ELF-1 (cell line): ENCODE measurements around the gene IL1R2.
A peak's percentile ranks its signal among the peaks of the same experiment; 100 is the strongest.

Experiments used
- DNase-seq: peaks from one replicate; pipeline ENCODE4 v3.0.0-alpha.2; 2016; ENCODE audit warnings: low read depth, low spot score

IL1R2 gene

DNA sequence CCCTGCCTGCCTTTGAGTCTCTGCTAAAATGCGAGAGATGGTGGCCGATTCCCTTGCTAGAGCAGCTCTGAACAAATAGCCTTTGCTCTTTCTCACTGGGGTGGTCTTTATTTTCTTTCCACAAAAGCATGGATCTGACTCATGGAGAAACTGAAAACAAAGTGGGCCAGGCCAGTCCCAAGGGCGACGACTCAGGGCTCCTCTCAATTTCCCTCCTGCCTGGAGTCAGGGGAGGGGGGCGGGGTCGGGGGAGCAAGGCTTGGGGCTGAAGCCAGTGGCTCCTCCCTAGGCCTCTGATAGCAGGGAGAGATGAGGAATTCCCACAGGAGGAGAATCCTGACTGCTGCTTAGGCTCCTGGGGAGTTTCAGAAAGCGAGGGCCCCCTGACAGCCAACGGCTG lies 17.1 kb upstream of the IL1R2 start:
- DNase-seq = no peak

DNA sequence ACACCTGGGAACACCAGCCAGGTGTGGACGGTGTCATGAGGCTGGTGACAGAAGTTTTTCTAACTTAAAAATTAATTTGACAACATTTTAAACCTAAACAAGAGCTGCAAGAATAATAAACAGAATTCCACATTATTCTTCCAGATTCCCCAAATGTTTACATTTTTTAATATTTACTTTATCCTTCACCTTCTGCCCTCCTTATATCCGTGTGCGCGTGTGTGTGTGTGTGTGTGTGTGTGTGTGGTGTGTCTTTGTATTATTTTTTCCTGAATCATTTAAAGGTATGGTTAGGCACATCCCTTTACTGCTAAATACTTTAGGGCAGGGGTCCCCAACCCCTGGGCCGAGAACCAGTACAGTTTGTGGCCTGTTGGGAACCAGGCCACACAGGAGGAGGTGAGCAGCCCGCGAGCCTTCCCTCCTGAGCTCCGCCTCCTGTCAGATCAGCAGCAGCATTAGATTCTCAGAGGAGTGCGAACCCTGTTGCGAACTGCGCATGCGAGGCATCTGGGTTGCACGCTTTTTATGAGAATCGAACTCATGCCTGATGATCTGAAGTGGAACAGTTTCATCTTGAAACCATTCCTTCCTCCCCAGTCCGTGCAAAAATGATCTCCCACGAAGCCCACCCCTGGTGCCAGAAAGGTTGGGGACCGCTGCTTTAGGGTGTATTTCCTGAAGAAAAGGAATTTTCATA lies 16.4 kb upstream of the IL1R2 start:
- no peak for DNase-seq

DNA sequence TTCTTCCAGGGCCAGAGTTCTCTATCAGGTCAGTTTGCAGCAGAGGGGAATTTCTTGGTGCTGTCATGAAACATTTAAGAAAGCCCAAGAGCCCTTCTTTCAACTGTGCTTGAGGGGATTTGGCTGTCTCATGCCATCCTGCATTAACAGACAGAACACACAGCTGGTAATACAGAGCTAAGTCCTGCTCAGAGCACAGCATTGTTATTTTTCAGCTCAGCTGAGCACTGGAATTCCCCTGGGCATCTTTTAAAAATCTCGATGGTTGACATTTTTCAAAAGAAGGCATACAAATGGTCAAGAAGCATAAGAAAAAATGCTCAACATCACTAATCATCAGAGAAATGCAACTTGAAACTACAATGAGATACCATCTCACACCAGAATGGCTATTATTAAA lies 14.9 kb upstream of the IL1R2 start:
- no peak for DNase-seq

DNA sequence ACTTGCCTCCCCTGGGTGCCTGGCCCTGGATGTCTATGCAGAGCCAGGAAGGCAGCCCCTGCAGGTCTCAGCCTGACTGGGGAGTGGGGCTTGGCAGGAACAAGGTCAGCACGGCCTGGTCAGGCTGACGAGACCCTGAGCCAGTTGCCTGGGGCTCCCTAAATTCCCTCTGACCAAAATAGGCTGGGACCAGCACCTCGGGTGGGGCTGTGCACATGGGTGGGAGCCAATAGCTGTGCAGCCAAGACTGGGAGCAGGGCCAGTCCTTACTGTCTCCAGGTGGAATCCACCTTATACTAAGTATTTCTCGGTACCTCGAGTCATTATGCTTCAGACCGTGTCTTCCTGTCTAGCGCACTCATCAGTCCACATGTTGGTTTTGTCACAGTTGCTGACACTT lies 11.4 kb upstream of the IL1R2 start:
- DNase-seq = no peak

DNA sequence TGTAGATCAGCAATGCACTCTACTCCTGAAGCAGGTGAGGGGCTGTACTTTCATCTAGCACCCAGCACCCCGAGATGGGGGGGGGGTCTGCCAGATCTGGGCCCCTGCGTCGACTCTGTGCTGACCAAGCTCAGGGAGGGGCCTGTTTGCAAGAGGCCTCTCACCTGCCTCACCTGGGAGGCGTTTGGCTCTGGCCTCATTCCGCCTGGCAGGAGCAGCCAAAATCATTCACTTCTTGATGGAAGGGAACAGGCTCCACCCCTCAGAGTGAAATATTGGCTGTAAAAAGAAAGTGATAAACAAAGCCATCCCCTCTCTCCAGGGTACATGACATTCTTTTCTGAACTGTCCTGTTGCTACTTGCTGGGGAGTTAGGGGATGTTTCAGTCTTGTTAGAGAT lies 10.7 kb upstream of the IL1R2 start:
- DNase-seq = no peak

DNA sequence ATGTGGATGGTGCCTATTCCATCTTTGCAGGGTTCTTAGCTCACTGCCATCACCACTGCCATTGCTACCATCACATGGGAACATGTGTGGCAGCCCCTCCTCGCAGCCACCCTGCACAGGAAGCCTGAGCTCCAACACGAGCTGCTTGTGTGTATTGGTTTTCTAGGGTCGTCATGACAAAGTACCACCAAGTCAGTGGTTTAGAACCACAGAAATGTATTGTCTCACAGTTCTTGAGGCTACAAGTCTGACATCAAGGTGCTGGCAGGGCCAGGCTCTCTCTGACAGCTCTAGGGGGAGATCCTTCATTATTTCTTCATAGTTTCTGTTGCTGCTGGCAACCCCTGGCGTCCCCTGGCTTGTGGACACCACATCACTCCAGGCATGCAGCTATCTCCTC lies 10.3 kb upstream of the IL1R2 start:
- DNase-seq = no peak

DNA sequence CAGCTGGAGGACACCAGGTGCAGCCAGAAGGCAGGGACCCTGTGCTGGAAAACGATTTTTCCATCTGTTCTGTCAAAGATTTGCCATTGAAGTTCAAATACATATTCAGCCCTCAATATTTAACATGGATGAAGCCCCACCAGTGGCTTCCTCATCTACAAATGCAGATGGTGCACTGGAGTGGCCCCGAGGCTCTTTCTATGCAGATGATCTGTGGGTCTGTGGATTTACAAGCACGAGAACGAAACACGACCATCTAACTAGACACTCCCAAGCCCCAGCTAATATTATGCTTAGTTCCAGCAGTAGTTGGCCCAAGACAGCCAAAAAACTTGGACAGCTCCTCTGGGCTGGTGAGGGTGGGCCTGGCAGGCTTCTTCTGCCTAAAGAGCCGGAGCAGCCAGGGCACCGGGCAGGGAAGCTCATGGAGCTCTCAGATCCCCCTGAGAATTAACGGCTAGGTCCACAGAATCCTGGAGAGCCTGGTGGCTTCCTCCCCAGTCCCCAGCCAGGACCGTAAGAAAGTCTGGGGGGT lies 9.2 kb upstream of the IL1R2 start:
- DNase-seq = no peak

DNA sequence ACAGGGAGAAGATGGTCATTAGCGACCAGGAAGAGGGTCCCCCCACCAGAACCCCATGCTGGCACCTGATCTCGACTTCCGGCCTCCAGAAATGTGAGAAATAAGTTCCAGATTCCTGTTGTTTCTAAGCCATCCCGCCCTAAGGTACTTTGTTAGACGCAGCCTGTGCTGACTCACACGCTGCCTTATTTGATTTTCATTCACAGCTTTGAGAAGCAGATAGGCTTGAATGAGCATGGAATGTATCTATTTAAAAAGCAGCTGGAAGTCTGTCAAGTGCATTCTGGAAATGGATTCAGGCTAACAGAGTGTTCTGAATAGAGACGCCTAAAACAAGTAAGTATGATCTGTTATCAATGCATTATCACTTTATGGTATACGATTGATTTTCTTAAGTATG lies 8.3 kb upstream of the IL1R2 start:
- no peak for DNase-seq

DNA sequence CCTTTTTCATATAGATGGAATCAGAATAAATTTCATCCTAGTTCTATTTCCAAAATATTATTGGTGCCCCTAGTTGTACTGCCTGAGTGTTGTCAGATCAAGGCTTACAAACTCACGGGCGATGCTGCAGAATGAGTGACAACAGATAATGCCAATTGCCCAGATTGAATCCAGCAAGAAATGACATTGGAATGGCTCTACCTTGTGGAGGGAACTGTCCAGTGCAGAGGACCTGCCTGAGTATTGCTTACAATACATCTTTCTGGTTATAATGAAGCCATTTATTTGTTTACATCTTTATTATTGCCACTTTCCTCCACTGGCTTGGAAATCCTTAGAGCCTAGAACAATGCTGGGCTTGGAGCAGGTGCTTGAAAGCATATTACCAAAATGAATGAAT lies 7.8 kb upstream of the IL1R2 start:
- no peak for DNase-seq

DNA sequence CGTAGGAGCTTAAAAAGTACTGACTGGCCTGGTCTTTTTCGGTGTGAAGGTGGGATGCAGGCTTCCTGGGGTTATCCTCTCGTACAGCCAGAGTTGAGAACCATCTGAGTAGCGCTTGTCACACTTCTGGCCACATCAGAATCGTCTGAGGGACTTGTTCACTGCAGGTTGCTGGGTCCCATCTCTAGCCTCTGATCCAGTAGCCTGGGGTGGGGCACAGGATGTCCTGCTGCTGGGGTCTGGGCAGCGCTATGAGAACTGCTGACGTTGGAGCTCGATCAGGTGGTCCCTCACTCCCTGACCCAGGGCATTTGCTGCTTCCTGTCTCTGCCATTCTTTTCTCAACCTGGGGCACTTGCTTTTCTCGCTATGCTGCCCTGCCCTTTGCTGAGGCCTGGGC lies 7.1 kb upstream of the IL1R2 start:
- DNase-seq = no peak

DNA sequence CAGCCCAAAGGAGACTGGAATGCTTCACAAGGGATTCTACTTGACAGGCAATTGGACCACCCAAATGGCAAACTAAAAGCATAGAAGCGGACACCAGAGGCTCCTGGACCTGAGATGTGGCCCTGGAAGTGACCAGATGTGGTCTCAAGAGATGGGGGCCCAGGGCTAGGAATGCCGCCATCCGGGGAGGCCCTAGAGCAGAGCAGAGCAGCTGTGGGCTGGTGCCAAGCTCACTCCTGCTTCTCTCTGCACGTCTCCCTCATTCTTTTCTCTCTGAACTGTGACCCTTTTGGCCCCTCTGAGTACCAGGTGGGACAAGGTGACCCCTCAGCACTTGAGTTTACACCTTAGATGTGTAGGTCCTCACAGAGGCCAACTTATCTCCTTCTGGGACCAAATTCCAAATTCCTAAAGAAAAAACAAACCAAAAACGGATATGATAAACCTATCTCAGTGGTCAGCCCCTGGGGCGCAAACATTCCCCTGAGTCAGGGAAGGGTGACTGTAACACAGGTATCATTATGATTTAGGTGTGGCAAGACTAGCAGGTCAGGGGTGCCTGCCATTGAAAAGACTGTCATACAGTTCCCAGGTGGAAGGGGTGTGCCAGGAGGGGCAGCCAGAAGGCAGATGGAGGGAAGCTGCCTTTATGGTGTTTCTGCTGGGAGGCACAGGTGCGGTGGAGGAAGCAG lies 6.5 kb upstream of the IL1R2 start:
- DNase-seq = no peak

DNA sequence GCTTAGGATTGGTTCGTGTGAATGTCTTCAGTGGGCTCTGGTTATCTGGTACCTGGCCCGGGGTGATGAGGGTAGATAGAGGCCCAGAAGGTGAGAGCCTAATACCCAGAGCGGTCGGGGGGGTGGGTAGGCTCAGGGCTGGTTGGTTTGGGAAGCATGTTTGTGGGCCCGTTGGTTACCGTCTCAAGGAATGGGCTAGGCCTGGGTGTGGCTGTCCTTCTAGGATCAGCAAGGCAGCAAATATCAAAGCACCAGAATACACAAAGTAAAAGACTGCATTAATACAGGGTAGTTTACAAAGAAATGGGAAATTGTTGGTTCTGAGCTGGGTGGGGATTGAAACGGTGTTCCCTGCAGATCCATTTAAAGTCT lies 6.0 kb upstream of the IL1R2 start:
- no peak for DNase-seq

DNA sequence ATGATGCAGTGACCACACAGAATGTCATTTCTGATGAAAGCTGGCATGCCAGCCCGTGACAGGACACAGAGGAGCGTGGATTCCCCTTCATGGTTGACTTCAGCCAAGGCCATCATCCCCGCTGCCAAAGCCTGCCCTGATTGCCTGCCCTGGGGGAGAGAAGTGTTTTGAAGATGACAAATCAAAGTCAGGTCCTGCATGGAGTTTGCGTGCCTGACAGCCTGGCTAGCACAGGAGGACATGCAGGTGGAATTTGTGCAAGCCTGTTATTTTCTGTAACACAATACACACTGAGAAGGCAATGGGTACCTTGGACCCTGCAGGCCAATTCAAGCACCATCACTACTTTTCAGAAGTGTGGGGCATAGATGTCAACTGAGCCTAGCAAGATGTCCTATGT lies 5.4 kb upstream of the IL1R2 start:
- no peak for DNase-seq

DNA sequence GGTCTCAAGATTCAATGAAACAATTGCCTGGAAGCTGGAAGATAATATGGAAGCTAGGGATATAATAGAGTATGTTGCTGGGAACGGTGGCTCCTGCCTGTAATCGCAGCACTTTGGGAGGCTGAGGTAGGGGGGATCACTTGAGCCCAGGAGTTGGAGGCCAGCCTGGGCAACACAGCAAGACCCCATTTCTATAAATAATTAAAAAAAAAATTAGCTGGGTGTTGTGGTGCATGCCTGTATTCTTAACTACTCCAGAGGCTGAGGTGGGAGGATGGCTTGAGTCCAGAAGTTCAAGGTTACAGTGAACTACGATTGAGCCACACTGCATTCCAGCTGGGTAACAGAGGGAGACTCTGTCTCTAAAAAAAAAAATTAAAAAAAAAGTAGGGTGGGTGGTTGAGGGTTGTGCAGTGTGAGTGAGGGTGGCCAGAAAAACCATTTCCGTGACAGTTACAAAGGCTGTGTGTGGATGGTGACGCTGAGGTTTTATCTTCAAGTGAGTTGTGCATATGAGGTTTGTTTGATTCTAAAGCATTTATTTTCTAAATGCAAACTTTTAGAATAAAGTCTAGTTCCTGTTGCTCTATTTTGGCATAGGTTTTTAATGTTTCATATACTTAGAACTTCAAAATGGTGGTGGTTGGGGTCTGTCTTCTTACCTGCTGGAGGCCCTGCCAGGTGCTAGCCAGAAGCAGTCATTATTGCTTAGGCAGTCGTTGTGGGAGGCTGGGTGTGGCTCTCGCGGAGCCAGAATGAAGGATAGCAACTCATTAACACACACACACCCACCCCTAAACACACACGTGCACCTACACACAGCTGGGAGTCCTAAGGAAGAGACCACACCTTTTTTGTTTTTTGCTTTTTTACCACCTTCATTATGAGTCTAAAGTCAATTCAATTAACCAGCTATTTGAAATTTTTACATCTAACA lies 4.7 kb upstream of the IL1R2 start:
- no peak for DNase-seq

DNA sequence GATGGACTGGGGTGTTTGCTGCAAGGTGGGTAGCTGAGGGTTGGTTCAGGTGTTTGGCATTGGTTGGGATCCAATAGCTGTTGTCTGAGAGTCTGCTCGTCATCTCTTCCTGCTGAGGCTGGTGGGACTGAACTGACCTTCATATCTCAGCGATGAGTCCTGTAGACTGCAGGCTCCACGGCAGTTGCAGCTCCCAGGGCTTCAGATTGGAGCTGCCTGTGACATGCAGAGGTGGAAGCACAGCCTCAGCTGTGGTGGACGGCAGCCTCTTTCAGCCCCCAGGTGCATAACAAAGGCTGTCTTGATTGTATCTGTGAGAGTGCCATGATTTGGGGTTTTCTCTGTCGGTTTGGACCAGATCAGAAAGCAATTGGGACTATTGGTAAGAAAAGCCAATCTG lies 3.9 kb upstream of the IL1R2 start:
- DNase-seq = peak; percentile 39

DNA sequence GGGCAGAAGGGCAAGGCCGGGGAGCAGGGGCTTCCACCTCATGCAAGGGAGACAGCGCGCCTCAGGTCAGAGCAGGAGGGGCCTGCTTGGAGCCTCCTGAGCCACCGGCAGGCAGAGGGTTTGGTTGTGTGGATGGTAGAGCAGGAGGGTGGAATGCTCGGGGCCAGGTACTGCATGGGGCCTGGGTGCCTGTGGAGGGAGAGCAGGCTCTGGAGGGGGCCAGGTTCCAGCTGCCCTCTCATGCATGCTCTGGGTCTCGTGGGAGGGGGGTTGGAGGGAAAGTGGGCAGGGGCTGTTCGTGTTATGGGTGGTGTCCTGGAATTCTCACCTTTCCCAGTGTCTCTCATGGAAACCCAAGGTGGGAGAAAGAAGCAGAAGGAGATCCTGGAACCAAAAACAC lies 3.2 kb upstream of the IL1R2 start:
- no peak for DNase-seq

DNA sequence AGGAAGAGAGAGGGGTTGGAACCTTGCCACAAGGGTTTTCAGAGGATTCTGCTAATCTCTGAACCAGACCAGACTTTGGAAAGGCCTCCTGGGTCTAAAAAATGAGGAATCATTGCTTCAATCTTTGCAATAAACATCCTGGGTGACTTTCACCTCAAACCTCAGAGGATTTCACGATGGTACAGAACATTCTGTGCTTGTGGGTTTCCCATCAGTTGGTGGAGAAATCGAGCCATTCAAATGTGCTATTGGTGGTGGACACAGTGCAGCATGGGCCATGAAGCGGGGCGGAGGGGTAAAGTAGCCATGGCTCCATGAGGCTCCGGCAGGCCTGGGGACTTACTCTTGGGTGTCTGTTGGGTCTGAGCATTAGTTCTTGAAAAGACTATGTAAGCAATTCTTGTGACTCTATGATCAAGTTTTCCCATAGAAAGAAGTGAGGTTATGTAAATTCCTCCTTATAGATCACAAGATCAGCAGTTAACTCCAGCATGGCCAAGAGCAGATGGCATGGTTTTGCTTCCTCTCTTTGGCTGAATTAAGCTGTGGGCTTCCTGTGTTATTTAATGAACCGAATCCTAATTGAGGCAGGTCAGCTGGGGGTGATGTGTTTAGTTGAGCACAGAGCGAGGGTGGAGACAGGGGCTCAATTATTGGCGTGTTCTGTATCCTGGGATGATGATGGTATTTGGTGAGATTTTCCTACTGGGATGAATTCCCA lies 1.9 kb upstream of the IL1R2 start:
- no peak for DNase-seq

DNA sequence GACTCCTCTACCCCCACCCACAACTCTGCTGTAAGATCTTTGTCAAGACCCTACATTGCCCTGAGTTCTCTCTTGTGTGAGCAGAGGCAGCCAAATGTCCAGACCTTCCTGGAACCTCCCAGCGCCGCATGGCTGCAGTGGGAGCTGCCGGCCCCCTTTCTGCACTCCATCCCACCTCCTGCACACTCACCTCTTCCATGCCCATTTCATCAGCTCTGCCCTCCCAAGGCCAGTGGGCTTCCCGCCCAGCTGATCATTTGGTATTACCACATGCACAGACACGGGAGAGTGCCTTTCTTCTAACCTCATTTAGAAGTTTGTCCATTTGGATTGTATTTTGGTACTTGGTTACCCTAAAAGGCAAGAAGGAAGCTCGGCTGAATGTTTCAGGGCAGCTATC lies 2.0 kb downstream of the IL1R2 start:
- DNase-seq = no peak

DNA sequence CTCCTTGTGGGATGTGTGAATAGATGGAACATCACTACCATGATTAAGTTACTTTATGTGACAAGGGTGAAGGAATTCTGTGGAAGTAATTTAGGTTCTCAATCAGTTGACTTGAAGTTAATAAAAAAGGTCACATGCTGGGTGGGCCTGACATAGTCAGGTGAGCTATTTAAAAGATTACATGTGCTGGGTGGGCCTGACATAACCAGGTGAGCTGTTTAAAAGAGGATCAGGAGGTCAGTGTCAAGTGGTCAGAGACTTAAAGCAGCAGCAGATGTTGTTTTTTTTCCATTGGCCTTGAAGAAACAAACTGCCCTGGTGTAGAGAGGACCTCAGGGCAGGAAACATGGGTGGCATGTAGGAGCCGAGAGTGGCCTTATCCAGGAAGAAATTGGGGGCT lies 3.3 kb downstream of the IL1R2 start:
- no peak for DNase-seq

DNA sequence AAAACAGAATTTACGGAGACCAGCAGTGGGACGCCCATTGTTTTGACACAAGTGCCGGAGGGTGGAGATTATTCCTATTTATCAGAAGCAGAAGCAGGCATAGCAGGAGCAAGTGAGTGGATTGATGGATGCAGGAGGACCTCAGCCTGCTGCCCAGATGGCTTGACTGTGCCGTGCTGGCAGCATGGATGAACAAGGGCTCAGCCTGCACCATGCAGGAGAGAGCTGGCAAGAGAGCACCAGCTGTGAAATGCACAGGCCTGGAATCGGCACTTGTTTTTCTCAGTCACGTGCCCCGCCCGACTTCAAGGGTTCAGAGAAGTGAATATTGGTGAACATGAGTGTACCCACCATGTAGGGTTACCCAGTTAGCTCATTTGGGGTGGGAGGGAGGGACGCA lies 4.0 kb downstream of the IL1R2 start:
- DNase-seq = no peak

DNA sequence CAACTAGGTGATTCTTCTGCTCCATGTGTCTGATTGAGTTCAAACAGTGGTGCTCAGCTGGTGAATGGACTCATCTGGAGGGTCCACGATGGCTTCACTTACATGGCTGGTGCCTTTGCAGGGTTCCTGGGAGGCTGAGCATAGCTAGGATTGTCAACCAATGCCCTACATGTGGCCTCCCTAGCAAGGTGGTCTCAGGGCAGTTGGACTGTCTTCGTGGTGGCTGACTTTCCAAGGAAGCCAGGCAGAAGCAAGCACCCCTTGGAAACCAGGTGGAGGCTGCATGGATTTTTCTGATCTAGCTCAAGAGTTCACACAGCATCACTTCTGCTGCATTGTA lies 6.8 kb downstream of the IL1R2 start:
- no peak for DNase-seq
